ENCODE data around the gene COX7B.

Gene COX7B

GRCh38 chrX:77945910-77946545 lies 46.8 kb downstream of the COX7B start:
- DNase-seq: no peak

DNA sequence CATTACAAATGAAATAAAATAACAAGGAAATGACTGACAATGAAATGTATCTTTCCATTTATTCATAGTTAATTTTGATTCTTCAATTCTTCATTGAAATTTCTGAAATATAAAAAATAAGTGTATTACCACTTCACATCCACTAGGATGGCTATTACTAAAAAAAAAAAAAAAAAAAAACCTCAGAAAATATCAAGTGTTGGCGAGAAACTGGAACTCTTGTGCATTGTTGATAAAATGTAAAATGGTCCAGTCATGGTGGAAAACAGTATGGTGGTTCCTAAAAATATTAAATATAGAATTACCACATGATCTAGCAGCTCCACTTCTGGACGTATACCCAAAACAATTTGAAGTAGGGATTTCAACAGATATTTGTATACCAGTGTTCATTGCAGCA lies 47.3 kb downstream of the COX7B start:
- no peak for DNase-seq

DNA sequence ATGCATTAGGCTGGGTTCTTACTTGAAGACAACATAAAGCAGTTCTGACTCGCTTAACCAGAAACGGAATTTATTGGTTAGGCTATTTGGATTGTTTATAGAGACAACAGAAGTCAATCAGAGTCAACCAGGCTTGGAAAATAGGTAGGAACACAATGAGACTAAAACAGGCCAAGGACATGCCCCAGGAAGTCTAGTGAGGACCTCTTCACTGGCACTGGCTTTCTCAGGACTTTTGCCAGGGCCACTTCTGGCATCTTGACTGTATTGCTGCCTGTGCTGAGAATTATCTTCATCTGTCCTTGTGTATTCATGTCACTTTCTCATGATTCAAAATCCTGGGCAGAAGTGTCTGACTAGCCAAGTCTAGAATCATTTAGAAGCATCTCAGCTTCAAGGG lies 50.6 kb downstream of the COX7B start:
- no peak for DNase-seq

DNA sequence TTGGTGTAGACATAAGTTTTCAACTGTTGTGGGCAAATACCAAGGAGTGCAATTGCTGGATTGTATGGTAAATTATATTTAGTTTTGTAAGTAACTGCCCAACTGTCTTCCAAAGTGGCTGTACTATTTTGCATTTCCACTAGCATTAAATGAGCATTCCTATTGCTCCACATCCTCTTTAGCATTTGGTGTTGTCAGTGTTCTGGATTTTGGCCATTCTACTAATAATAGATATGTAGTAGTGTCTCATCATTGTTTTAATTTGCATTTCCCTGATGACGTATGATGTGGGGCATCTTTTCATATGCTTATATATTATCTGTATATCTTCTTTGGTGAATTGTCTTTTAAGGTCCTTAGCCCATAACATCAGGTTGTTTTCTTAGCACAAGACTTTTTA lies 52.9 kb downstream of the COX7B start:
- no peak for DNase-seq

GRCh38 chrX:77953302-77953701 lies 54.0 kb downstream of the COX7B start:
- DNase-seq: no peak

- DNase-seq: no peak
Observed at GRCh38 chrX:77953708-77954107, 54.4 kb downstream of the COX7B start.

Measured in CD4-positive, alpha-beta T cell treated with Interleukin-15 for 1 hour (primary cell).